GM13977 (cell line): ENCODE results near the gene REXO1.

Experiments
- DNase-seq: peaks from one replicate; pipeline ENCODE4 v3.0.0; 2012; ENCODE audit warnings: low spot score
- in situ Hi-C: fragments of 300-500 bp; cut with MboI; formaldehyde crosslinking; loops from one replicate; pipeline ENCODE4 v1.12.0; 2022; ENCODE audit warnings: low sequenced_read_pairs, low pct_unique_long_range_greater_than_20kb, mixed read lengths, inconsistent platforms; ENCODE audit not compliant: unreplicated experiment
- TF ChIP-seq, protein P1 (sequence below): IDR thresholded peaks from 2 replicates; pipeline ENCODE4 v1.5.1; 2012; ENCODE audit warnings: mild to moderate bottlenecking, control low read depth; ENCODE audit not compliant: insufficient read depth; ENCODE audit errors: extremely low read depth, missing control alignments

The REXO1 gene

GRCh38 chr19:1810439-1811160, 37.7 kb downstream of the REXO1 start:
- DNase-seq: no peak
- TF ChIP-seq, protein P1, sequence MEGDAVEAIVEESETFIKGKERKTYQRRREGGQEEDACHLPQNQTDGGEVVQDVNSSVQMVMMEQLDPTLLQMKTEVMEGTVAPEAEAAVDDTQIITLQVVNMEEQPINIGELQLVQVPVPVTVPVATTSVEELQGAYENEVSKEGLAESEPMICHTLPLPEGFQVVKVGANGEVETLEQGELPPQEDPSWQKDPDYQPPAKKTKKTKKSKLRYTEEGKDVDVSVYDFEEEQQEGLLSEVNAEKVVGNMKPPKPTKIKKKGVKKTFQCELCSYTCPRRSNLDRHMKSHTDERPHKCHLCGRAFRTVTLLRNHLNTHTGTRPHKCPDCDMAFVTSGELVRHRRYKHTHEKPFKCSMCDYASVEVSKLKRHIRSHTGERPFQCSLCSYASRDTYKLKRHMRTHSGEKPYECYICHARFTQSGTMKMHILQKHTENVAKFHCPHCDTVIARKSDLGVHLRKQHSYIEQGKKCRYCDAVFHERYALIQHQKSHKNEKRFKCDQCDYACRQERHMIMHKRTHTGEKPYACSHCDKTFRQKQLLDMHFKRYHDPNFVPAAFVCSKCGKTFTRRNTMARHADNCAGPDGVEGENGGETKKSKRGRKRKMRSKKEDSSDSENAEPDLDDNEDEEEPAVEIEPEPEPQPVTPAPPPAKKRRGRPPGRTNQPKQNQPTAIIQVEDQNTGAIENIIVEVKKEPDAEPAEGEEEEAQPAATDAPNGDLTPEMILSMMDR: no peak
- in situ Hi-C loops: no loop called here

- TF ChIP-seq, protein P1: no peak
- in situ Hi-C loops: no loop called here
- no peak for DNase-seq
These were observed 38.6 kb downstream of the REXO1 start for GRCh38 chr19:1809678-1810077.

DNA sequence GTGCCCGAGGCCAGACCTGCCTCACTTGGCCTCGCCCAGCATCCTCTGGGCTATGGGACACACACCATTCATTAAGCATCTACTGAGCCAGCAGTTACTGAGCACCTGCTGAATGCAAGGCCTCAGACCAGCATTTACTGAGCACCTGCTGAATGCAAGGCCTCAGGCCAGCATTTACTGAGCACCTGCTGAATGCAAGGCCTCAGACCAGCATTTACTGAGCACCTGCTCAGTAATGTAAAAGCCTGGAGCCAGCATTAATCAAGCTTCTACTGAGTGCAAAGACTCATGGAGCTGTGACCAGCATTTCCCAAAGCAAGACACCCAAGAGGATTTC, 39.9 kb downstream of the REXO1 start:
- TF ChIP-seq, protein P1: no peak
- no peak for DNase-seq
- in situ Hi-C loops: no loop called here

GRCh38 chr19:1807695-1808394, 40.4 kb downstream of the REXO1 start:
- TF ChIP-seq, protein P1: no peak
- in situ Hi-C loops: no loop called here
- DNase-seq: no peak

DNA sequence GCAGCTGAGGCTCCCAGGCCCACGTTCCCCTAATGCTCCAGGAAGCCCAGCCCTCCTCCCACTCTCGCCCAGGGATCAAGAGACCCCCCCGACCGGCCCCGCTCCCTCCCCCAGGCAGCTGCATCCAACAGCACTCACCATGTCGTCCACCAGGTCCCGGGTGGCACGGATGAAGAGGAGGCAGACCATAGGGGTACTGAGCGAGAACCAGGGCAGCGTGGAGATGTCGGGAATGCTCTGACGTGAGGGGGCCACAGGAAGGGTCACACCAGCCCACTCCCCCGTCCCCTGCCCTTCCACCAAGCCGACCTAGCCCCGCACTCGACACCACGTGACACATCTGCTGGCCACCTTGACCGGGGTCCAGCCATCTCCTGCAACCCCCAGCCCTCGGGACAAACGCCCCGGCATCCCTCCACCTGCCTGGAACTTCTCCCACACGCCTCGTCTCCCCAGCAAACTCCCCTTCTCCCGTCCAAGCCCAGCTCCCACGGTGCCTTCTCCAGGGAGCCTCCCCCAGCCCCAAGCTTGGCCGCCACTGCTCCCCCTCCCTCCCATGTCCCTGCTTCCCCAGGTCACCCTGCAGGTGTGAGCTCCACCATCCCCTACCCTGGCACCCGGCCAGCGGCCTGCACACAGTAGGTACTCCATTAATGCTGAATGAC, 41.1 kb downstream of the REXO1 start:
- in situ Hi-C loops: no loop called here
- DNase-seq: no peak
- TF ChIP-seq, protein P1: no peak

DNA sequence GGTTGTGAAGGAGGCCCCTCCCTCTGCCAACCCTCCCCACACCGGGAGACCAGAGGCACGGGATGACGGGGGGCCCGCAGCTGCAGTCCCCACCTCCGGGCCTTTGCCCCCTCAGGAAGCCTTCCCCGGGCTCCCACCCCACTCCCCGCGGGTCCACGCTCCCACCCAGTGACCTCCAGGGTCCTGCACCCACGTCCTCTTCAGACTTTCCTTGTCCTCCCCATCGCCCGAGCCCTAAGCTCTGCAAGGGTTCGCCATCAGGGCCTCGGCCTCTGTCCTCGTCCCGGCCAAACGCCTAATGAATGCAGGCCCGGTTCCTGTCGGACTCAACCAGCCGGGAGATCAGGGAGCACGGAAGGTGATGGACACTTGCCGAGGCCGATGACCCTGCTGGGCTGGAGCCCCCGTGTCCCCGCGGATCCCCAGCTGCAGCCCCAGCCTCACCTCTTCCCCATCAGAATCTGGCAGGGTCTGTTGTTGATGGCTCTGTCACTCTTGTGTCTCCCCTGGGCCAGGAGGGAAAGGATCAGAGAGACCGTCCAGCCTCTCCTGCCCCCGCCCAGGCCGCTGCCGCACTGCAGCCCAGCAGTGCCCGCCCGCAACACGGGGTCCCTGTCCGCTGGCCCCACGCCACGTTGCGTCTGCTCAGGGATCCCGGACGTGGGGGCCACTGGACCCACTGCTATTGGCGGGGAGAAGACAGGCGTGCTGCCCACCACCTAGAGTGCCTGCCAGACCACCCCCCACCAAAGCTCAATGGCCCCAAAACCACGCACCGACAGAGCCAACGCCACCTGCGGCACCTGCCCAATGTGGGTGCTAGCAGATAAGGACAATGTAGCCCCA, 41.9 kb downstream of the REXO1 start:
- TF ChIP-seq, protein P1: no peak
- no peak for DNase-seq
- in situ Hi-C loops: no loop called here
